SK-N-SH (cell line): ENCODE results near the gene RIMOC1. TPM values are rescaled to one million over a fixed set of nuclear protein-coding genes. Genes with fewer than 3 reads are reported as not detected.

Experiments
- CTCF ChIA-PET: fragments of 300-600, 350-600 bp; formaldehyde crosslinking; extraction: SDS; loops from one replicate; lab custom pipeline; 2021; lab: Yijun Ruan, JAX
- POLR2A ChIA-PET: fragments of 350-600 bp; sonication (Branson Sonifier 250); formaldehyde crosslinking; extraction: SDS; loops from one replicate; lab custom pipeline; 2020; ENCODE audit warnings: antibody characterized with exemption, inconsistent platforms; lab: Yijun Ruan, JAX
- DNase-seq: peaks from one replicate; pipeline ENCODE4 v3.0.0; 2012
- H2AFZ ChIP-seq: fragments of 200-600 bp; sonication (generic); 2 replicates; pipeline ENCODE4 v1.8.1; 2016; ENCODE audit warnings: antibody characterized with exemption, mild to moderate bottlenecking, low read depth
- H3F3A ChIP-seq: fragments of 200-600 bp; sonication (generic); replicated peaks from 2 replicates; pipeline ENCODE3; 2016; ENCODE audit warnings: antibody characterized with exemption, mild to moderate bottlenecking; ENCODE audit not compliant: insufficient read depth
- H3K27ac ChIP-seq, 2 experiments: fragments of 200-500 bp in 1 of 2; fragments of 200-600 bp in 1 of 2; sonication (Bioruptor generic) in 1 of 2; sonication (generic), shearing (Covaris generic) in 1 of 2; 2 replicates each; pipeline versions ENCODE4 v1.5.1 to v1.6.1; 2014 to 2016; ENCODE audit warnings: low read depth in 2 of 2, inconsistent platforms in 1 of 2, low read length in 1 of 2, mild to moderate bottlenecking in 1 of 2, mixed read lengths in 1 of 2
- H3K27me3 ChIP-seq: fragments of 200-600 bp; sonication (generic), shearing (Covaris generic); 2 replicates; pipeline ENCODE4 v1.6.1; 2016; ENCODE audit warnings: mixed run types; ENCODE audit not compliant: insufficient read depth
- H3K36me3 ChIP-seq, 2 experiments: fragments of 200-500 bp in 1 of 2; fragments of 200-600 bp in 1 of 2; sonication (Bioruptor generic) in 1 of 2; sonication (generic) in 1 of 2; replicated peaks in 1 of 2; 2 replicates each; pipeline versions ENCODE3 to v1.5.1; 2014 to 2016; ENCODE audit warnings: low read length in 1 of 2, mild to moderate bottlenecking in 1 of 2; ENCODE audit not compliant: insufficient read depth in 2 of 2, control insufficient read depth in 1 of 2
- H3K4me1 ChIP-seq, 2 experiments: fragments of 200-500 bp in 1 of 2; fragments of 200-600 bp in 1 of 2; sonication (Bioruptor generic) in 1 of 2; sonication (generic), shearing (Covaris generic) in 1 of 2; 2 replicates each; pipeline versions ENCODE4 v1.5.1 to v1.6.1; 2014 to 2016; ENCODE audit warnings: low read depth in 1 of 2, low read length in 1 of 2, mixed run types in 1 of 2; ENCODE audit not compliant: insufficient read depth in 2 of 2, control insufficient read depth in 1 of 2
- H3K4me2 ChIP-seq: fragments of 200-600 bp; sonication (generic), shearing (Covaris generic); 2 replicates; pipeline ENCODE4 v1.6.1; 2017; ENCODE audit warnings: mixed run types
- H3K4me3 ChIP-seq, 2 experiments: fragments of 200-500 bp in 1 of 2; fragments of 200-600 bp in 1 of 2; sonication (Bioruptor generic) in 1 of 2; sonication (generic), shearing (Covaris generic) in 1 of 2; 2 replicates each; pipeline versions ENCODE4 v1.5.1 to v1.8.1; 2014 to 2016; ENCODE audit warnings: low read depth in 2 of 2, inconsistent platforms in 1 of 2, low read length in 1 of 2, mild to moderate bottlenecking in 1 of 2, mixed read lengths in 1 of 2, moderate library complexity in 1 of 2
- H3K79me2 ChIP-seq: fragments of 200-600 bp; sonication (generic); 2 replicates; pipeline ENCODE4 v1.8.1; 2017; ENCODE audit warnings: mild to moderate bottlenecking; ENCODE audit not compliant: insufficient read depth
- H3K9ac ChIP-seq: fragments of 200-600 bp; sonication (generic); 2 replicates; pipeline ENCODE4 v1.6.1; 2017; ENCODE audit warnings: mixed run types
- H3K9me2 ChIP-seq: fragments of 200-600 bp; sonication (generic); 2 replicates; pipeline ENCODE4 v1.6.1; 2017; ENCODE audit warnings: mixed run types
- H3K9me3 ChIP-seq: fragments of 200-600 bp; sonication (generic); 2 replicates; pipeline ENCODE4 v1.6.1; 2017; ENCODE audit warnings: mixed run types, mild to moderate bottlenecking, moderate library complexity
- H4K20me1 ChIP-seq: fragments of 200-600 bp; sonication (generic); 2 replicates; pipeline ENCODE4 v1.6.1; 2017; ENCODE audit warnings: mild to moderate bottlenecking, mixed run types; ENCODE audit not compliant: insufficient read depth
- CHD2 ChIP-seq: fragments of 150-350 bp; IDR thresholded peaks from 2 replicates; pipeline ENCODE4 v1.6.1; 2018; ENCODE audit warnings: low read length; ENCODE audit not compliant: partially characterized antibody
- FOSL2 ChIP-seq: IDR thresholded peaks from 2 replicates; pipeline ENCODE4 v1.4.0; 2012; ENCODE audit warnings: low read depth, mild to moderate bottlenecking, moderate library complexity, borderline replicate concordance
- FOXJ3 ChIP-seq: sonication (generic); formaldehyde crosslinking; IDR thresholded peaks from 2 replicates; pipeline ENCODE4 v1.5.1; 2020; ENCODE audit warnings: mild to moderate bottlenecking, missing genetic modification reagents
- FOXM1 ChIP-seq: IDR thresholded peaks from 2 replicates; pipeline ENCODE4 v1.4.0; 2012; ENCODE audit warnings: low read depth, mild to moderate bottlenecking
- GABPA ChIP-seq: IDR thresholded peaks from 2 replicates; pipeline ENCODE4 v1.4.0; 2012; ENCODE audit warnings: low read depth, mild to moderate bottlenecking
- IRF3 ChIP-seq: fragments of 150-350 bp; IDR thresholded peaks from 2 replicates; pipeline ENCODE4 v1.6.1; 2016; ENCODE audit warnings: mild to moderate bottlenecking, low read depth, low read length
- JUND ChIP-seq: IDR thresholded peaks from 2 replicates; pipeline ENCODE4 v1.4.0; 2012
- MAX ChIP-seq: IDR thresholded peaks from 2 replicates; pipeline ENCODE4 v1.4.0; 2012; ENCODE audit warnings: low read depth
- MEF2A ChIP-seq: IDR thresholded peaks from 2 replicates; pipeline ENCODE4 v1.4.0; 2012; ENCODE audit warnings: low read depth, borderline replicate concordance
- NRF1 ChIP-seq: IDR thresholded peaks from 2 replicates; pipeline ENCODE4 v1.6.1; 2012; ENCODE audit warnings: low read depth, mild to moderate bottlenecking, low read length
- PBX3 ChIP-seq: IDR thresholded peaks from 2 replicates; pipeline ENCODE4; 2012
- POLR2AphosphoS5 ChIP-seq: IDR thresholded peaks from 2 replicates; pipeline ENCODE4 v1.6.1; 2012; ENCODE audit warnings: low read depth, low read length
- RAD21 ChIP-seq: IDR thresholded peaks from 2 replicates; pipeline ENCODE4 v1.6.1; 2012; ENCODE audit warnings: mild to moderate bottlenecking, low read length
- REST ChIP-seq: IDR thresholded peaks from 2 replicates; pipeline ENCODE4 v1.6.1; 2012; ENCODE audit warnings: mild to moderate bottlenecking, low read depth, low read length, moderate library complexity
- RFX5 ChIP-seq: IDR thresholded peaks from 2 replicates; pipeline ENCODE4 v1.6.1; 2012; ENCODE audit warnings: mild to moderate bottlenecking, improper control_type of control experiment, low read length
- SIN3A ChIP-seq: IDR thresholded peaks from 2 replicates; pipeline ENCODE4 v1.6.1; 2012; ENCODE audit warnings: low read depth, mild to moderate bottlenecking, low read length, moderate library complexity, borderline replicate concordance
- SMC3 ChIP-seq: IDR thresholded peaks from 2 replicates; pipeline ENCODE4 v1.6.1; 2012; ENCODE audit warnings: low read depth, low read length, improper control_type of control experiment
- TAF1 ChIP-seq: IDR thresholded peaks from 2 replicates; pipeline ENCODE4 v1.6.1; 2012; ENCODE audit warnings: low read depth, mild to moderate bottlenecking, low read length, moderate library complexity, borderline replicate concordance
- TEAD4 ChIP-seq: IDR thresholded peaks from 2 replicates; pipeline ENCODE4 v1.4.0; 2012; ENCODE audit warnings: mild to moderate bottlenecking, borderline replicate concordance; ENCODE audit not compliant: insufficient read depth
- WGBS: methylation state at CpG from one replicate; pipeline ENCODE4 v1.1.6; 2017; ENCODE audit warnings: low lambda C conversion rate; 5-methylcytosine and 5-hydroxymethylcytosine counted together
- polyA plus RNA-seq, 3 experiments: library from polyadenylated mRNA; depleted of rRNA; stranded (reverse); fragments of >200 nt; gene quantifications; 2 replicates each; pipeline ENCODE4 v1.2.3, GENCODE V29; 2012

RIMOC1 gene
- polyA plus RNA-seq, 1 of the 3 experiments (the other 2 are of a cell fraction) = 6.5 TPM

- Histone ChIP-seq H3K9me2 (no peaks in the 10 kb centered on the region), H3K36me3 (no peaks in the 10 kb centered on the region), H3K79me2 (no peaks in the 10 kb centered on the region), H3K27ac (no peak overlapping the region), H3K9me3 (no peaks in the 10 kb centered on the region), H3K27me3 (no peaks in the 10 kb centered on the region), H4K20me1 (no peaks in the 10 kb centered on the region), H3K4me3 (no peak overlapping the region), H2AFZ (no peak overlapping the region), H3K9ac (no peak overlapping the region), H3K4me1 (no peaks in the 10 kb centered on the region), H3K4me2 (no peak overlapping the region), H3F3A (no peaks in the 10 kb centered on the region)
- no peak for DNase-seq
- CTCF ChIA-PET = interaction anchor here (1.1 kb wide), 1 partner anchor 167 kb away, joined by 3 read pairs; no protein-coding TSS in a partner anchor
- POLR2A ChIA-PET = no interaction called here
- no peak for TF ChIP-seq FOSL2
- TF ChIP-seq MAX = no peak
- TF ChIP-seq CHD2 = no peak
- TF ChIP-seq POLR2AphosphoS5 = no peak
- TF ChIP-seq IRF3 = no peak
- TF ChIP-seq MEF2A = no peak
- no peak for TF ChIP-seq FOXJ3 (CRISPR knock-in tag)
- no peak for TF ChIP-seq SMC3
- WGBS = 48% methylated on average over 2 of the region's 2 CpGs
Measured at GRCh38 chr5:41891066-41891707, 13.0 kb upstream of the RIMOC1 start.

GRCh38 chr5:41892031-41892430, 12.1 kb upstream of the RIMOC1 start:
- Histone ChIP-seq H3K4me3 (no peak overlapping the region), H2AFZ (no peak overlapping the region), H3K4me2 (no peak overlapping the region), H3K27me3 (no peaks in the 10 kb centered on the region), H3K79me2 (no peaks in the 10 kb centered on the region), H3K36me3 (no peaks in the 10 kb centered on the region), H3K27ac (no peak overlapping the region), H4K20me1 (no peaks in the 10 kb centered on the region), H3F3A (no peaks in the 10 kb centered on the region), H3K9me2 (no peaks in the 10 kb centered on the region), H3K9me3 (no peaks in the 10 kb centered on the region), H3K4me1 (no peaks in the 10 kb centered on the region), H3K9ac (no peak overlapping the region)
- no peak for DNase-seq
- ChIA-PET CTCF (interaction anchor here (1.1 to 1.5 kb wide), 2 partner anchors 9 to 166 kb away, joined by 3 to 4 read pairs; no protein-coding TSS in a partner anchor), POLR2A (no interaction called here)
- TF ChIP-seq CHD2 (no peak), TAF1 (no peak), REST (no peak), RFX5 (no peak), IRF3 (no peak), NRF1 (no peak), FOXM1 (no peak), SIN3A (no peak), TEAD4 (no peak), JUND (no peak), GABPA (no peak), RAD21 (no peak), FOSL2 (no peak), PBX3 (no peak)
